HL-60 (cell line): ENCODE data around the gene PASK.

Experiments
- GABPA ChIP-seq: IDR thresholded peaks from 2 replicates; pipeline ENCODE4 v1.6.1; 2012; ENCODE audit warnings: low read depth
- POLR2AphosphoS5 ChIP-seq: IDR thresholded peaks from 2 replicates; pipeline ENCODE4 v1.6.1; 2012; ENCODE audit warnings: low read depth
- TF ChIP-seq, protein P1 (sequence below): IDR thresholded peaks from one replicate; pipeline ENCODE4 v1.5.1; 2011; ENCODE audit warnings: low read length, control low read depth, inconsistent platforms; ENCODE audit not compliant: insufficient read depth

DNA sequence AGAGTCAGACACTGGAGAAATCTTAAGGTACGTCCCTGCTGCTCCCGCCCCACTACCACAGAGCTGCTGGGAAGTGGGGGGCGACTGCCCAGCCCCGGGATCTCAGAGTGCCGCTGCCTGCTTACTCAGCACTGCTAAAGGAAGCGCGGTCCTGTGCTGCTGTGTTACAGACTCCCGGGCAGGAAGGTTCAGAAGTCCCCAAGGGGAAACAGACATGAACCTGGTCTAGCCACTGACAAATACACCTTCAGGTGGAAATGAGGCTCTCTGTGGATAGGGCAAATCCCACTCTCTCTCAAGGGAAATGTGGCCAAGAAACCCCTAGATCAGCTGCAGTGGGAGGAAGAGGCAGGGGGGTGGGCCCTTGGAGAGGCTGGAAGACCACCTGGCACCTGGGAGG lies 60.9 kb downstream of the PASK start:
- TF ChIP-seq, protein P1, sequence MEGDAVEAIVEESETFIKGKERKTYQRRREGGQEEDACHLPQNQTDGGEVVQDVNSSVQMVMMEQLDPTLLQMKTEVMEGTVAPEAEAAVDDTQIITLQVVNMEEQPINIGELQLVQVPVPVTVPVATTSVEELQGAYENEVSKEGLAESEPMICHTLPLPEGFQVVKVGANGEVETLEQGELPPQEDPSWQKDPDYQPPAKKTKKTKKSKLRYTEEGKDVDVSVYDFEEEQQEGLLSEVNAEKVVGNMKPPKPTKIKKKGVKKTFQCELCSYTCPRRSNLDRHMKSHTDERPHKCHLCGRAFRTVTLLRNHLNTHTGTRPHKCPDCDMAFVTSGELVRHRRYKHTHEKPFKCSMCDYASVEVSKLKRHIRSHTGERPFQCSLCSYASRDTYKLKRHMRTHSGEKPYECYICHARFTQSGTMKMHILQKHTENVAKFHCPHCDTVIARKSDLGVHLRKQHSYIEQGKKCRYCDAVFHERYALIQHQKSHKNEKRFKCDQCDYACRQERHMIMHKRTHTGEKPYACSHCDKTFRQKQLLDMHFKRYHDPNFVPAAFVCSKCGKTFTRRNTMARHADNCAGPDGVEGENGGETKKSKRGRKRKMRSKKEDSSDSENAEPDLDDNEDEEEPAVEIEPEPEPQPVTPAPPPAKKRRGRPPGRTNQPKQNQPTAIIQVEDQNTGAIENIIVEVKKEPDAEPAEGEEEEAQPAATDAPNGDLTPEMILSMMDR: no peak
- TF ChIP-seq POLR2AphosphoS5 (no peak), GABPA (no peak)
